ENCODE results near the gene IFTAP.
"Not testable (repeated sequence)": the region's sequence is repeated elsewhere in the genome, so short reads cannot be mapped to it uniquely, and the experiment has no call there.

The IFTAP gene

GRCh38 chr11:36594316-36594989 is at the start of gene IFTAP:
Gene IFTAP, plus strand, starts transcription at chr11:36594502. Its CDS starts 15,602 bp downstream, at chr11:36610104.
- no peak for DNase-seq (ENCODE audit: low read depth)

GRCh38 chr11:36550385-36551115 is 43.8 kb upstream of the IFTAP start:
- no peak for DNase-seq (ENCODE audit: low read depth)

DNA sequence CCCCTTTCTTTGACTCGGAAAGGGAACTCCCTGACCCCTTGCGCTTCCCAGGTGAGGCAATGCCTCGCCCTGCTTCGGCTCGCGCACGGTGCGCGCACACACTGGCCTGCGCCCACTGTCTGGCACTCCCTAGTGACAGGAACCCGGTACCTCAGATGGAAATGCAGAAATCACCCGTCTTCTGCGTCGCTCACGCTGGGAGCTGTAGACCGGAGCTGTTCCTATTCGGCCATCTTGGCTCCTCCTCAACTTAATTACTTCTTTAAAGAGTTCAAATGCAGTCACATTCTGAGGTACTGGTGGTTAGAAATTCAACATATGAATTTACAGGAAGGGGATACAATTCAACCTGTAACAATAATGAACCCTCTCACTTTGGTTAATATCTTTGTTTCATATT is 36.9 kb upstream of the IFTAP start:
- not testable (repeated sequence) for DNase-seq (ENCODE audit: low read depth)

DNA sequence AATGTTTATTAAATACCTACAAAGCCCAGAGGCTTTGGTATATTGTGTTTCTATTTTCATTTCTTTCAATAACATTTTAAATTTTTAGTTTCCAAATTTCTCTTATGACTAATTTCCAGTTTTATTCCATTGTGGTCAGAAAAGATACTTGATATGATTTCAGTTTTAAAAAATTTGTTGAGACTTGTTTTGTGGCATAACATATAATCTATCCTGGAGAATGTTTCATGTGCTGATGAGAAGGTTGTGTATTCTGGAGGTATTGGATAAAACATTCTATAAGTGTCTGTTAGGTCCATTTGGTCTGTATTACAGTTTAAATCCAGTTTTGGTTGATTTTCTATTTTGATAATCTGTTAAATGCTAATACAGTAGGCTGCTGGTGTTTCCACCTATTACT is 36.3 kb upstream of the IFTAP start:
- DNase-seq (ENCODE audit: low read depth): no peak

DNA sequence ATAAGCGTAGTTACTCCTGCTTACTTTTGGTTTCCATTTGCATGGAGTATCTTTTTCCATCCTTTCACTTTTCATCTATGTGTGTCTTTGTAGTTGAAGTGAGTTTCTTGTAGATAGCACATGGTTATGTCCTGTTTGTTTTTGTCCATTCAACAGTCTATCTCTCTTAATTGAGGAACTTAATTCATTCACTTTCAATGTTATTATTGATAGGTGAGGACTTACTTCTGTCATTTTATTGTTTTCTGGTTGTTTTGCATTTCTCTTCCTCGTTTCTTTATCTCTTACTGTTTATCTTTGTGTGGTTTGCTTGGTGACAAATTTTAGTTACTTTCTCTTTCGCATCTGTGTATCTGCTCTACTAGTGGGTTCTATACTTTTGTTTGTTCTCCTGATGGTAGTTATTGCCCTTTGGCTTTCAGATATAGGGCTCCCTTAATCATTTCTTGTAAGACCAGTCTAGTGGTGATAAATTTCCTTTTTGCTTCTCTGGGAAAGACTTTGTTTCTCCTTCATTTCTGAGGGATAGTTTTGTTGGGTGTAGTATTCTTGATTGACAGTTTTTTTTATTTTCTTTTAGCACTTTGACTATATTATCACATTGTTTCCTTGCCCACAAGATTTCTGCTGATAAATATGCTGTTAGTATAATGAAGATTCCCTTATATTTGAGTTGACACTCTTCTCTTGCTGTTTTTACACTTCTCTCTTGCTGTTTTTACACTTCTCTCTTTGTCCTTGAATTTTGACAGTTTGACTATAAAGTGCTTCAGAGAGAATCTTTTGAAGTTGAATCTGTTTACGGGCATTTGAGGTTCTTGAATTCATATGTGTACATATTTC is 35.5 kb upstream of the IFTAP start:
- no peak for DNase-seq (ENCODE audit: low read depth)

DNA sequence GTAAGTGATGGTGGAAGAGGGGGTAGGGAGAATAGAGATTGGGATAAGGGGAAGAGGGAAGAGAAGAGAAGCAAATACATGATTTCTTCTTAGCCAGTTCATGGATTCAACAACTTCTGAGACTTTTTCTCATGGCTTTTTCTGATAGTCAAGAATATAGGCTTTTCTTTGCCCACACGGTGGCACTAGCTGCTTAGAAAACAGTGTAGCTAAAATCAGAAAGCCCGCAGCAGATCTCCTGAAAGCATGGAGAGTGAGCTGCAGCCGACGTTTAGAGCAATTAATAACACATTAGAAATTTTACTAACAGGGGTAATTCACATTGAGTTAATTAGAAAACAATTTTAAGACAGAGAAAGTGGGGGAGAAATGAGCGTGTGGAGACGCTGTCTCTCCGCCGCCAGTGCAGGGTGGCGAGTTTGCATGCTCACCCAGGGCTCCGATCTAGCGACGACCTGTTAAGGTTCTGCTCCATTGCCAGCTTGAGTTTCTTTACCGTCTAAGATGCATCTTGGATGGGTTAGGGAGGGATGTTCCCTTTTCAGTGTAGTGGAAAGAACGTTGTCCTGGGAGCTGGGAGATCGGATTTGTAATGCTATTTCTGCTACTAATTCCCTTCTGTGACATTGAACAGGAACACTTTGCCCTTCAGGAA is 29.8 kb upstream of the IFTAP start:
- DNase-seq (ENCODE audit: low read depth): peak; percentile 4

DNA sequence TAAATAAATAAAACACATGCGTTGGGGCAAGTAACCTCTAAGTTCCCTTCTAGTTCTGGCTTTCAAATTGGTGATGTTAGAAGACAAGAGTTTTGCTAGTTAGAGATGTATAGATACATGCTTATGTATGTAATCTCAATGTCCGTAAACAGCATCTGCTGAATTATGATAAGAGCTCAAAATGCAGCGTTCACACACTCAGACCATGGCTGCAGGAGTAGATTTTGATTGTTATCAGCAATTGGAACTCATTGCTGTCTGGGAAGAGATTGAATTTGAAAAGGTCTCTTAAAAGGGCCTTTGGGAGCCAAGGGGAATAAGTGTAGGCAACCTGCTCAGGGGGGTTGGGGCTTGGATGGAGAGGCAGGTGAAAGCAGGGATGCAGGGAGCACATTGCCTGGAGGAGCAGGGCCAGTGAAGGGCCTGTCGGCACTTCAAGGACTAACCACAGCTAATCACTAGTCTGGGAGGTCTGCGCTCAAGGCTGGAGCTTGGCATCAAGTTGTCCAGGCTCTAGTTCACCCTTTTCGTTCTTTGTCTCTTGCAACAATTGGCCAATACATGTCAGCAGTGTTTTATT is 29.2 kb upstream of the IFTAP start:
- no peak for DNase-seq (ENCODE audit: low read depth)

DNA sequence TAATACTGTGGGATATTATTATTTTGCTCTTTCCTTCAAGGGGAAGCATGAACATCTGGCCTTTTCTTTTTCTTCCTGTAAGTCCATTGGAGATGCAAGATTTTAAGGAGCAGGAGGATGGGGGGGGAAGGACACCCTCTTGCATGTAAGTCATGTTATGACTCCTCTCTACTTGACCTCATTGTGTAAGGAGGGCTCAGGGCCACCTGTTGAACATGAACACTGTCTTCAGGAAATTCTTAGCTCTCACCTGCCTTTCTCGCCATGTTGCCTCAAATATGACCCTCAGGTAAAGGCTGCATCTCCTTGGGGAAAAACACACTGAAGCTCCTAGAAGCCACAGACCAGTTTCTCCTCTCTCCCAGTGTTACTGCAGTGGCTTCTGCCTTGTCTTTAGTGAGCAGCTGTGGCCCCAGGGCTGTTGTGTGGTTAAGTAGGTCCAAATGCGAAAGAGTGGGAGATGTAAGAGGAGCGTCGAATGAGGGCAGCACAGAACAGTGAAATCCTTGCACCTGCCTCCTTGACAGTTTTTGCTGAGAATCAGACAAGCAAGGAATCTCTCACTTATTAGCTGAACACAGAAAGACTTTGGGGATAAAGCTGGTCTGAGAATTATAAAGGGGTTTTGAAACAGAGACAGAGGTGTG is 27.8 kb upstream of the IFTAP start:
- no peak for DNase-seq (ENCODE audit: low read depth)

DNA sequence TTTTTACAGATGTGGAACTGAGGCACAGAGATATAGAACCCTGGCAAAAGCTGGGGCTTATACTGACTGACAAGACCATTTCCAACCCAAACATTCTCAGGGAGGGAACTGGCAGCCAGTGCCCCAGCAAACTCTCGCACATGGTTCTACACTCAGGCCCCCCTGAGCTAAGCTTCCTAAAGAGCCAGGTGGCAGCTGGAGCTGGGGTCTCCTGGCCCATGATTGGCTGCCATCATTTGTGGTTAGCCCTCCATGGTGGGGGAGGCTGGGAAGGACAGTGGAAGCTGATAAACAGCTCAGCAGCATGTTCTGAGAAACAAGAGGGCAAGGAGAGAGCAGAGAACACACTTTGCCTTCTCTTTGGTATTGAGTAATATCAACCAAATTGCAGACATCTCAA is 26.6 kb upstream of the IFTAP start, which contains the start of gene RAG1:
TSS of gene RAG1 (plus strand) at position 314 of the 400 bp plus-strand sequence. CDS start 5,298 bp downstream, outside the sequence.
- DNase-seq (ENCODE audit: low read depth): no peak

- no peak for DNase-seq (ENCODE audit: low read depth)
These were observed 25.2 kb upstream of the IFTAP start for GRCh38 chr11:36569095-36569494.

DNA sequence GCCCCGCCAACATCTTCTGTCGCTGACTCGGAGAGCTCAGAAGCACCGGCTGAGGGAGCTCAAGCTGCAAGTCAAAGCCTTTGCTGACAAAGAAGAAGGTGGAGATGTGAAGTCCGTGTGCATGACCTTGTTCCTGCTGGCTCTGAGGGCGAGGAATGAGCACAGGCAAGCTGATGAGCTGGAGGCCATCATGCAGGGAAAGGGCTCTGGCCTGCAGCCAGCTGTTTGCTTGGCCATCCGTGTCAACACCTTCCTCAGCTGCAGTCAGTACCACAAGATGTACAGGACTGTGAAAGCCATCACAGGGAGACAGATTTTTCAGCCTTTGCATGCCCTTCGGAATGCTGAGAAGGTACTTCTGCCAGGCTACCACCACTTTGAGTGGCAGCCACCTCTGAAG is 19.8 kb upstream of the IFTAP start:
- no peak for DNase-seq (ENCODE audit: low read depth)

- DNase-seq (ENCODE audit: low read depth): no peak
These were observed 16.9 kb upstream of the IFTAP start for GRCh38 chr11:36577373-36577772.

GRCh38 chr11:36577859-36578258 is 16.4 kb upstream of the IFTAP start:
- no peak for DNase-seq (ENCODE audit: low read depth)

GRCh38 chr11:36578458-36578857 is 15.8 kb upstream of the IFTAP start:
- DNase-seq (ENCODE audit: low read depth): no peak

- DNase-seq (ENCODE audit: low read depth): no peak
These were observed 12.8 kb upstream of the IFTAP start for GRCh38 chr11:36581536-36581935.

DNA sequence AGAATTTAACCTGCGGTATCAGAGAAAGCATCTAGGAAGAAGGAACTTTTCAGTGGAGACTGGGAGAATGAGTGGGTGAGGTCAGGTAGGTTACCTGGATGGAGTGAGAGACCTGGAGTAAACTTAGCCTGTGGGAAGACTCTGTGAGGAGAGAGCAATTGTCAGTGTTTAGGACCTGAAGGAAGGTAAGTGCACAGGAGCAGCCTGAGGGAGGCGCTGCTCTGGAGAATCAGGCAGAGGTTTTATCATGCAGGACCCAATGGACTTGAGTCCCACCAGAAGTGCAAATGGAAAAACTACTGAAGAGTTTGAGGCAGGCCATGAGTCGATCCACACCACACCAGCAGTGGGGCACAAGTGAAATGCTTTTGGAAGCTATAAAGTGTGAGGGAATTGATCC is 10.6 kb upstream of the IFTAP start:
- DNase-seq (ENCODE audit: low read depth): no peak

DNA sequence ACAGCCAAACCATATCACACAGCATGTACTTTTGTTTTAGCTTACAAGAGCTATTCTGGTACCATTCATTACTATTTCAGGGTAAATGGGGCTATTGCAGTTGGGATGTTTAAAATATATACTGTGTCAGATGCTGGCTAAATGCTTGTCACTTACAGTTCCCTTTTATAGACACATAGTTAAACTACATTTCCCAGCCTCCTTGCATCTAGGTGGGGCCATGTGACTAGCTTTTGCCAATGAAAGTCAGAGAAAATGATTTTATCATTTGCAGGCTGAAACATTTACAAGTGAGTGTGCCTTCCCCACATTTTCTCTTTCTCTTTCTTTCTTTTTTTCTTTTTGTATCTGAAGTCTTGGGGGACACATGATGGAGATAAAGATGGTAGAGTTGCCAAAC is 7.8 kb upstream of the IFTAP start:
- no peak for DNase-seq (ENCODE audit: low read depth)

DNA sequence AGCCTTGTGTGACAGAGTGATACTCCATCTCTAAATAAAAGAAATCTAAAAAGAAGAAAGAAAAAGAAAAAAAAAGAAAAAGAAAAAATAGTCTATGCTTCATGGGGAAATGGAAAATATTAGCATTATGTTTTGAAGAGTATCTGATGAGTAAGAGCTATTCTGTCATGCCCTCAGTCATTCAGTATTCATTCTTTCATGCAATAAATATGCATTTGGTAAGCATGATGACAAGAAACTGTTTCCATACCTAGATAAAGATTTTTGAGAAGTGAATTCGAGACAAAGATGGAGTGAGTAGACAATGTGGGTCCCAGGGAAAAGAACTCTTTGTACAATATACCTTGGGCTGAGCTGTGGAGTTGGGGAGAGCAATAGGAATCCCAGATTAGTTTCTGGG is 6.2 kb upstream of the IFTAP start:
- DNase-seq (ENCODE audit: low read depth): no peak

GRCh38 chr11:36590513-36590912 is 3.8 kb upstream of the IFTAP start:
- DNase-seq (ENCODE audit: low read depth): no peak

DNA sequence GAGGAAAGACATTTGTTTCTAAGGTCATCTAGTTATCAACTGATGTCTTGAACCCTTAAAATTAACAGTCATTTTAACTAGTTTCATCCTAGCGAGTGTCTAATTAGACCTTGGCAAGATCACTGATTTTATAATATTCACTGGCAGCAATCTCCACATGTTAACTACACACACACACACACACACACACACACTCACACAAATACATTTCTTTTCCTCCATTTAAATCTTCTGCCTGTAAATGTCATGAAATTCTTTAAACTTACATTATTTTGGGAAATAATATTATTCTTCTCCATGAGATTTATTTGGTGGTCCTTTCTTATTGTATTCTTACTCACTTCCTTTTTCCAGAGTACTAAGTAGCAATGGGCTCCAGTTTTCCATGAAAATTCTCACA is 2.9 kb upstream of the IFTAP start:
- no peak for DNase-seq (ENCODE audit: low read depth)

GRCh38 chr11:36596880-36597279 is 2.6 kb downstream of the IFTAP start:
- no peak for DNase-seq (ENCODE audit: low read depth)
